Measurements from ENCODE around the gene ALDH6A1. TPM values are rescaled to one million over a fixed set of nuclear protein-coding genes. Genes with fewer than 3 reads are reported as not detected.

Gene ALDH6A1
- total and polyA plus RNA-seq, 2 of the 13 experiments (the other 11 are each of a cell fraction or from before 2014, with no cell fraction given): 26.9 to 49.9 TPM

GRCh38 chr14:74084277-74085046 is at the start of gene ALDH6A1, which contains the start of gene LIN52 (continued):
- TF ChIP-seq KDM5B (CRISPR knock-in tag; IDR thresholded peaks at IDR 0.05; ENCODE audit: borderline replicate concordance) (peak; percentile 84; the same call in 1 of the 2 replicates), ZGPAT (CRISPR knock-in tag; IDR thresholded peaks at IDR 0.05) (peak; percentile 49), ZNF672 (CRISPR knock-in tag; IDR thresholded peaks at IDR 0.05) (no peak), U2AF1 (optimal IDR thresholded peaks at IDR 0.05; ENCODE audit: low read depth, low read length) (peak; percentile 39), AKAP8 (CRISPR knock-in tag; IDR thresholded peaks at IDR 0.05) (no peak), NCOA2 (CRISPR knock-in tag; IDR thresholded peaks at IDR 0.05) (peak; percentile 28; the same call in 1 of the 2 replicates), ATF1 (CRISPR knock-in tag; IDR thresholded peaks at IDR 0.05) (peak; percentile 86), MIXL1 (CRISPR knock-in tag; IDR thresholded peaks at IDR 0.05) (0 out of 2 replicates have a peak, but pooled peaks have one; percentile 9), ZNF781 (CRISPR knock-in tag; IDR thresholded peaks at IDR 0.05; ENCODE audit: borderline replicate concordance, not compliant biosample characterization) (peak; percentile 54), MAX (IDR thresholded peaks at IDR 0.05) (peak; percentile 53), NCOR1 (IDR thresholded peaks at IDR 0.05; ENCODE audit: borderline replicate concordance, low read length) (peak; percentile 59; the same call in 1 of the 2 replicates), MAZ (IDR thresholded peaks at IDR 0.05; ENCODE audit: borderline replicate concordance, low read depth, low read length) (peak; percentile 55; the same call in 1 of the 2 replicates), MAZ (CRISPR knock-in tag; IDR thresholded peaks at IDR 0.05; ENCODE audit: low read depth) (no peak; the same call in 1 of the 2 replicates), NR2F2 (IDR thresholded peaks at IDR 0.05; ENCODE audit: borderline replicate concordance, low read depth) (no peak), YY1 (IDR thresholded peaks at IDR 0.05; ENCODE audit: insufficient read depth, insufficient replicate concordance, low read depth, low read length) (peak; percentile 94), SRSF9 (IDR thresholded peaks at IDR 0.05; ENCODE audit: borderline replicate concordance, insufficient read depth, low read depth, low read length, poor library complexity, severe bottlenecking) (no peak), ZNF350 (CRISPR knock-in tag; IDR thresholded peaks at IDR 0.05; ENCODE audit: borderline replicate concordance, low read depth) (0 out of 2 replicates have a peak, but pooled peaks have one; percentile 32), ZNF788 (CRISPR knock-in tag; IDR thresholded peaks at IDR 0.05; ENCODE audit: borderline replicate concordance) (peak; percentile 74; the same call in 1 of the 2 replicates), TBX3 (IDR thresholded peaks at IDR 0.05; ENCODE audit: borderline replicate concordance) (peak; percentile 77; the same call in 1 of the 2 replicates), POLR2G (IDR thresholded peaks at IDR 0.05; ENCODE audit: low read depth, low read length) (peak; percentile 90), USF2 (IDR thresholded peaks at IDR 0.05; ENCODE audit: low read depth, low read length) (peak; percentile 97), USF2 (CRISPR knock-in tag; IDR thresholded peaks at IDR 0.05; ENCODE audit: borderline replicate concordance) (peak; percentile 95), TEAD2 (CRISPR knock-in tag; IDR thresholded peaks at IDR 0.05) (no peak), ZNF816 (CRISPR knock-in tag; IDR thresholded peaks at IDR 0.05; ENCODE audit: borderline replicate concordance) (no peak), ZNF629 (CRISPR knock-in tag; conservative IDR thresholded peaks at IDR 0.05) (no peak), ZNF563 (CRISPR knock-in tag; IDR thresholded peaks at IDR 0.05) (peak; percentile 71; the same call in 1 of the 2 replicates)

All from HepG2 (cell line).